GM19468 (cell line): ENCODE results near the gene CELF5.
"Not testable (repeated sequence)": the region's sequence is repeated elsewhere in the genome, so short reads cannot be mapped to it uniquely, and the experiment has no call there.

ENCODE experiments used
- ATAC-seq: cut with Tn5 transposase; IDR thresholded peaks from one replicate; pipeline ENCODE4 v1.9.1; 2021; ENCODE audit warnings: mild to moderate bottlenecking, moderate library complexity, moderate number of reproducible peaks; ENCODE audit not compliant: unreplicated experiment; ENCODE audit errors: extremely low read depth

The CELF5 gene

GRCh38 chr19:3234800-3235199 is 10.3 kb downstream of the CELF5 start:
- ATAC-seq: no peak

- ATAC-seq: not testable (repeated sequence)
Observed at GRCh38 chr19:3235604-3236003, 11.1 kb downstream of the CELF5 start.

- no peak for ATAC-seq
Observed at GRCh38 chr19:3236272-3236671, 11.8 kb downstream of the CELF5 start.

- ATAC-seq: no peak
Observed at GRCh38 chr19:3238066-3238561, 13.7 kb downstream of the CELF5 start.

- ATAC-seq: no peak
Observed at GRCh38 chr19:3239367-3239766, 14.9 kb downstream of the CELF5 start.

GRCh38 chr19:3243819-3244700 is 19.6 kb downstream of the CELF5 start:
- ATAC-seq: no peak

- no peak for ATAC-seq
Observed at GRCh38 chr19:3245050-3245449, 20.6 kb downstream of the CELF5 start.

- ATAC-seq: no peak
Observed at GRCh38 chr19:3248728-3249326, 24.4 kb downstream of the CELF5 start.

- ATAC-seq: no peak
Observed at GRCh38 chr19:3249408-3249807, 24.9 kb downstream of the CELF5 start.

GRCh38 chr19:3250675-3251074 is 26.2 kb downstream of the CELF5 start:
- ATAC-seq: no peak

GRCh38 chr19:3251229-3251628 is 26.8 kb downstream of the CELF5 start:
- ATAC-seq: no peak

GRCh38 chr19:3252650-3253049 is 28.2 kb downstream of the CELF5 start:
- ATAC-seq: no peak

GRCh38 chr19:3253270-3253669 is 28.8 kb downstream of the CELF5 start:
- no peak for ATAC-seq

GRCh38 chr19:3254520-3254919 is 30.1 kb downstream of the CELF5 start:
- ATAC-seq: no peak

GRCh38 chr19:3257071-3257470 is 32.6 kb downstream of the CELF5 start:
- ATAC-seq: no peak

- no peak for ATAC-seq
Observed at GRCh38 chr19:3262362-3262761, 37.9 kb downstream of the CELF5 start.

- no peak for ATAC-seq
Observed at GRCh38 chr19:3263866-3264265, 39.4 kb downstream of the CELF5 start.

- ATAC-seq: no peak
Observed at GRCh38 chr19:3265432-3265831, 41.0 kb downstream of the CELF5 start.

- no peak for ATAC-seq
Observed at GRCh38 chr19:3266092-3266693, 41.7 kb downstream of the CELF5 start.

- ATAC-seq: no peak
Observed at GRCh38 chr19:3266792-3267514, 42.5 kb downstream of the CELF5 start.
